IPS DF 19.7 (cell line): ENCODE data around the gene JPH2.

Source experiments
- DNase-seq: peaks from one replicate; pipeline ENCODE4 v3.0.0-alpha.2; 2013; ENCODE audit warnings: low read depth, low spot score

Gene JPH2

GRCh38 chr20:44187772-44188709 lies 1.1 kb upstream of the JPH2 start:
- no peak for DNase-seq

GRCh38 chr20:44186674-44187053 lies 324 bp downstream of the JPH2 start:
- no peak for DNase-seq

GRCh38 chr20:44186201-44186600 lies 787 bp downstream of the JPH2 start:
- DNase-seq: no peak

- DNase-seq: no peak
These were observed 1.4 kb downstream of the JPH2 start for GRCh38 chr20:44185574-44185973.

GRCh38 chr20:44183282-44183681 lies 3.7 kb downstream of the JPH2 start:
- DNase-seq: no peak

- DNase-seq: no peak
These were observed 4.1 kb downstream of the JPH2 start for GRCh38 chr20:44182863-44183262.

GRCh38 chr20:44182135-44182765 lies 4.7 kb downstream of the JPH2 start:
- no peak for DNase-seq

GRCh38 chr20:44181611-44182010 lies 5.4 kb downstream of the JPH2 start:
- no peak for DNase-seq

GRCh38 chr20:44180814-44181213 lies 6.2 kb downstream of the JPH2 start:
- DNase-seq: no peak

GRCh38 chr20:44176833-44177534 lies 10.0 kb downstream of the JPH2 start:
- no peak for DNase-seq

GRCh38 chr20:44174996-44175765 lies 11.8 kb downstream of the JPH2 start:
- no peak for DNase-seq

- DNase-seq: no peak
These were observed 13.1 kb downstream of the JPH2 start for GRCh38 chr20:44173846-44174245.

- DNase-seq: no peak
These were observed 13.9 kb downstream of the JPH2 start for GRCh38 chr20:44173116-44173515.

- DNase-seq: no peak
These were observed 14.4 kb downstream of the JPH2 start for GRCh38 chr20:44172572-44172950.

- no peak for DNase-seq
These were observed 15.0 kb downstream of the JPH2 start for GRCh38 chr20:44171775-44172571.

GRCh38 chr20:44170816-44171410 lies 16.1 kb downstream of the JPH2 start:
- no peak for DNase-seq

- DNase-seq: no peak
These were observed 19.3 kb downstream of the JPH2 start for GRCh38 chr20:44167736-44168135.

- no peak for DNase-seq
These were observed 20.5 kb downstream of the JPH2 start for GRCh38 chr20:44166477-44166876.

GRCh38 chr20:44166008-44166407 lies 21.0 kb downstream of the JPH2 start:
- no peak for DNase-seq

GRCh38 chr20:44160133-44160532 lies 26.9 kb downstream of the JPH2 start:
- no peak for DNase-seq
